Esophagus muscularis mucosa (tissue), 3 donors: ENCODE data around the gene BBLN.

Source experiments
- POLR2A ChIP-seq: fragments of 450-650 bp; IDR thresholded peaks from one replicate; pipeline ENCODE4 v1.6.1; 2017; ENCODE audit warnings: antibody characterized with exemption, moderate library complexity, mild to moderate bottlenecking, low read depth
- TF ChIP-seq, protein P1 (sequence below), 3 experiments: fragments of 200-600 bp in 2 of 3; fragments of 450-650 bp in 1 of 3; sonication (generic) in 2 of 3; IDR thresholded peaks; one replicate each; pipeline ENCODE4 v1.5.1; 2017 to 2019; ENCODE audit warnings: antibody characterized with exemption in 3 of 3, mild to moderate bottlenecking in 2 of 3, moderate library complexity in 1 of 3

- TF ChIP-seq, protein P1, sequence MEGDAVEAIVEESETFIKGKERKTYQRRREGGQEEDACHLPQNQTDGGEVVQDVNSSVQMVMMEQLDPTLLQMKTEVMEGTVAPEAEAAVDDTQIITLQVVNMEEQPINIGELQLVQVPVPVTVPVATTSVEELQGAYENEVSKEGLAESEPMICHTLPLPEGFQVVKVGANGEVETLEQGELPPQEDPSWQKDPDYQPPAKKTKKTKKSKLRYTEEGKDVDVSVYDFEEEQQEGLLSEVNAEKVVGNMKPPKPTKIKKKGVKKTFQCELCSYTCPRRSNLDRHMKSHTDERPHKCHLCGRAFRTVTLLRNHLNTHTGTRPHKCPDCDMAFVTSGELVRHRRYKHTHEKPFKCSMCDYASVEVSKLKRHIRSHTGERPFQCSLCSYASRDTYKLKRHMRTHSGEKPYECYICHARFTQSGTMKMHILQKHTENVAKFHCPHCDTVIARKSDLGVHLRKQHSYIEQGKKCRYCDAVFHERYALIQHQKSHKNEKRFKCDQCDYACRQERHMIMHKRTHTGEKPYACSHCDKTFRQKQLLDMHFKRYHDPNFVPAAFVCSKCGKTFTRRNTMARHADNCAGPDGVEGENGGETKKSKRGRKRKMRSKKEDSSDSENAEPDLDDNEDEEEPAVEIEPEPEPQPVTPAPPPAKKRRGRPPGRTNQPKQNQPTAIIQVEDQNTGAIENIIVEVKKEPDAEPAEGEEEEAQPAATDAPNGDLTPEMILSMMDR (IDR thresholded peaks at IDR 0.05): no peak
- TF ChIP-seq POLR2A: no peak
Observed at GRCh38 chr9:128152133-128153059, 7.7 kb upstream of the BBLN start.
